HCT116 (cell line): Measurements from ENCODE around the gene DOCK1. TPM values are rescaled to one million over a fixed set of nuclear protein-coding genes. Genes with fewer than 3 reads are reported as not detected.

Experiments used
- ATAC-seq: fragments of 200-7000 bp; cut with Tn5 transposase; 2 replicates; pipeline ENCODE4 v1.9.1; 2020; ENCODE audit warnings: mild to moderate bottlenecking, moderate library complexity
- BruUV-seq: library from RNA; stranded (reverse); fragments of 400-500 nt; replicated peaks from 2 replicates; lab custom pipeline; 2021; lab: Mats Ljungman, UMichigan
- CTCF ChIA-PET: fragments of 300-600 bp; sonication (Branson Sonifier 250); formaldehyde crosslinking; loops from one replicate; lab custom pipeline; 2021; ENCODE audit warnings: antibody characterized with exemption; lab: Charles Lee
- POLR2A ChIA-PET: fragments of 300-600, 350-600 bp; sonication (Branson Sonifier 250); formaldehyde crosslinking; loops from one replicate; lab custom pipeline; 2021; ENCODE audit warnings: antibody characterized with exemption; lab: Charles Lee
- RAD21 ChIA-PET, 2 experiments: fragments of 300-600 bp; sonication (Branson Sonifier 250); formaldehyde crosslinking; loops; one replicate each; lab custom pipeline; 2023; ENCODE audit warnings: low total read pairs in 2 of 2; ENCODE audit not compliant: uncharacterized antibody in 2 of 2, unreplicated experiment in 2 of 2, low non-redundant PET in 1 of 2; lab: Charles Lee
- DNase-seq: peaks from one replicate; pipeline ENCODE4 v3.0.0-alpha.2; 2010; ENCODE audit warnings: low read depth, low spot score
- H2AFZ ChIP-seq: fragments of 200-600 bp; shearing (Covaris generic), sonication (generic); 2 replicates; pipeline ENCODE4 v1.6.1; 2017; ENCODE audit warnings: low read depth, mixed run types, mixed read lengths, antibody characterized with exemption, low read length; ENCODE audit not compliant: poor library complexity, severe bottlenecking
- H3K27ac ChIP-seq: 2 replicates; pipeline ENCODE4 v1.5.1; 2012; ENCODE audit warnings: low read depth, low read length
- H3K27me3 ChIP-seq: fragments of 200-600 bp; sonication (generic); 2 replicates; pipeline ENCODE4 v1.6.1; 2016; ENCODE audit warnings: mixed run types, low read length, mixed read lengths; ENCODE audit not compliant: insufficient read depth
- H3K36me3 ChIP-seq, 2 experiments: fragments of 200-500 bp in 1 of 2; fragments of 200-600 bp in 1 of 2; sonication (Bioruptor generic) in 1 of 2; sonication (generic) in 1 of 2; 2 replicates each; pipeline versions ENCODE4 v1.5.1 to v1.6.1; 2014 to 2016; ENCODE audit warnings: low read length in 2 of 2, inconsistent platforms in 1 of 2, mixed read lengths in 1 of 2, mixed run types in 1 of 2; ENCODE audit not compliant: insufficient read depth in 2 of 2, control insufficient read depth in 1 of 2
- H3K4me1 ChIP-seq, 2 experiments: fragments of 200-600 bp in 1 of 2; sonication (generic) in 1 of 2; 2 replicates each; pipeline versions ENCODE4 v1.5.1 to v1.6.1; 2012 to 2017; ENCODE audit warnings: low read length in 2 of 2, inconsistent platforms in 1 of 2, mild to moderate bottlenecking in 1 of 2, mixed read lengths in 1 of 2, mixed run types in 1 of 2, moderate library complexity in 1 of 2; ENCODE audit not compliant: insufficient read depth in 2 of 2, control insufficient read depth in 1 of 2
- H3K4me2 ChIP-seq: fragments of 200-600 bp; sonication (generic); 2 replicates; pipeline ENCODE4 v1.6.1; 2017; ENCODE audit warnings: mixed run types, low read length, mixed read lengths
- H3K4me3 ChIP-seq, 2 experiments: fragments of 200-600 bp in 1 of 2; sonication (generic) in 1 of 2; replicated peaks in 1 of 2; 2 replicates each; pipeline ENCODE4 v1.5.1; 2011 to 2016; ENCODE audit warnings: low read length in 2 of 2, control low read depth in 1 of 2, low read depth in 1 of 2, mild to moderate bottlenecking in 1 of 2, mixed read lengths in 1 of 2, mixed run types in 1 of 2
- H3K79me2 ChIP-seq: fragments of 200-600 bp; sonication (generic); 2 replicates; pipeline ENCODE4 v1.6.1; 2017; ENCODE audit warnings: mild to moderate bottlenecking, mixed run types, low read length, moderate library complexity, mixed read lengths; ENCODE audit not compliant: insufficient read depth
- H3K9ac ChIP-seq: fragments of 200-600 bp; sonication (generic); 2 replicates; pipeline ENCODE4 v1.6.1; 2016; ENCODE audit warnings: low read length, mixed read lengths
- H3K9me2 ChIP-seq: fragments of 200-600 bp; sonication (generic), shearing (Covaris generic); 2 replicates; pipeline ENCODE4 v1.6.1; 2017; ENCODE audit warnings: mixed run types, mild to moderate bottlenecking, moderate library complexity; ENCODE audit not compliant: insufficient read depth
- H3K9me3 ChIP-seq, 2 experiments: fragments of 200-500 bp in 1 of 2; fragments of 200-600 bp in 1 of 2; sonication (Bioruptor generic) in 1 of 2; sonication (generic) in 1 of 2; 2 replicates each; pipeline ENCODE4 v1.6.1; 2014 to 2017; ENCODE audit warnings: low read length in 2 of 2, mixed read lengths in 2 of 2, inconsistent platforms in 1 of 2, low read depth in 1 of 2, mild to moderate bottlenecking in 1 of 2, mixed run types in 1 of 2, moderate library complexity in 1 of 2; ENCODE audit not compliant: control insufficient read depth in 1 of 2, insufficient read depth in 1 of 2
- H4K20me1 ChIP-seq: fragments of 200-600 bp; sonication (generic), shearing (Covaris generic); 2 replicates; pipeline ENCODE4 v1.6.1; 2017; ENCODE audit warnings: mixed run types, mild to moderate bottlenecking, moderate library complexity; ENCODE audit not compliant: insufficient read depth
- EZH2 ChIP-seq: fragments of 200-600 bp; sonication (generic); IDR thresholded peaks from 2 replicates; pipeline ENCODE4 v1.6.1; 2017; ENCODE audit warnings: antibody characterized with exemption, mixed run types
- EZH2phosphoT487 ChIP-seq: fragments of 200-600 bp; IDR thresholded peaks from 2 replicates; pipeline ENCODE4 v1.6.1; 2018; ENCODE audit warnings: antibody characterized with exemption, borderline replicate concordance
- FOSL1 ChIP-seq: IDR thresholded peaks from 2 replicates; pipeline ENCODE4 v1.6.1; 2012; ENCODE audit warnings: low read depth
- JUND ChIP-seq: IDR thresholded peaks from 2 replicates; pipeline ENCODE4 v1.6.1; 2012
- POLR2AphosphoS5 ChIP-seq: IDR thresholded peaks from 2 replicates; pipeline ENCODE4 v1.6.1; 2011; ENCODE audit warnings: mild to moderate bottlenecking, low read depth, low read length, moderate library complexity
- SIN3A ChIP-seq: IDR thresholded peaks from 2 replicates; pipeline ENCODE4 v1.6.1; 2012; ENCODE audit warnings: low read depth
- SRF ChIP-seq: IDR thresholded peaks from 2 replicates; pipeline ENCODE4 v1.6.1; 2012; ENCODE audit warnings: low read depth
- TCF7L2 ChIP-seq: IDR thresholded peaks from 2 replicates; pipeline ENCODE4 v1.7.0; 2011; ENCODE audit warnings: borderline replicate concordance, inconsistent platforms; ENCODE audit not compliant: insufficient read depth, insufficient read length; ENCODE audit errors: extremely low read depth
- YY1 ChIP-seq: IDR thresholded peaks from 2 replicates; pipeline ENCODE4 v1.6.1; 2011; ENCODE audit warnings: low read length, low read depth, moderate library complexity, mild to moderate bottlenecking; ENCODE audit not compliant: insufficient replicate concordance; ENCODE audit errors: extremely low read depth
- ZFX ChIP-seq: fragments of 450-650 bp; IDR thresholded peaks from 2 replicates; pipeline ENCODE4 v1.6.1; 2017
- intact Hi-C: fragments of 100-400 bp; cut with micrococcal nuclease; formaldehyde crosslinking; loops from 2 replicates; pipeline ENCODE4 v1.10.0; 2022
- total RNA-seq: library from RNA; stranded (reverse); gene quantifications from one replicate; pipeline ENCODE4 v1.2.1, GENCODE V29; 2021; ENCODE audit not compliant: unreplicated experiment
- TF ChIP-seq, protein P1 (sequence below): IDR thresholded peaks from 2 replicates; pipeline ENCODE4 v1.6.1; 2012
- TF ChIP-seq, protein P2 (sequence below): IDR thresholded peaks from 2 replicates; pipeline ENCODE4 v1.6.1; 2012
- TF ChIP-seq, protein P3 (sequence below): IDR thresholded peaks from 2 replicates; pipeline ENCODE4 v1.6.1; 2012; ENCODE audit warnings: low read depth
- TF ChIP-seq, protein P4 (sequence below), 3 experiments: fragments of 200-600 bp in 1 of 3; sonication (generic) in 1 of 3; IDR thresholded peaks in 2 of 3; conservative IDR thresholded peaks in 1 of 3; 2 replicates each; pipeline ENCODE4 v1.5.1; 2012 to 2017; ENCODE audit warnings: low read depth in 2 of 3, low read length in 2 of 3, antibody characterized with exemption in 1 of 3, borderline replicate concordance in 1 of 3, control low read depth in 1 of 3, mild to moderate bottlenecking in 1 of 3, mixed read lengths in 1 of 3, mixed run types in 1 of 3, moderate library complexity in 1 of 3; ENCODE audit not compliant: insufficient read depth in 1 of 3

DOCK1 gene
- total RNA-seq, 1 experiment from 2014 or later, result 46.5 TPM

DNA sequence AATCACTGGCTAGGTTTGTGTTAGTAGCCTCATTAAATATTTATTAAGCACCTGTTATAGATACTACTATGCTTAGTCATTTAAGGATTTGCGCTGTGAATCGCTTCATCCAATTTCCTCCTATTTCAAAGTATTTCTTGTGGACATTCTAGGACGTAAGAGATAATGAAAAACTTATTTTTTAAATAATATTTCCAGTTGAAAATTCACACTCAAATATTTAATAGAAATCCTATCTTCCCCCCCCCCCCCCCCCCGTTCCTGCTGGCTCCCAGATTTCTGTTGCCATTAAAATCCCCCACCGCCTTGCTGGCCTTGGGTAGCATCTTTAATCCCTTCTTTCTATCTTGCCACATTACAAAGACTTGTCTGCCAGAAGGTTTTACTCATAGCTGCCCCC is 285.2 kb downstream of the DOCK1 start:
- DNase-seq (no peak), ATAC-seq (no peak)
- H3K4me2 ChIP-seq, result no peak overlapping the region
- H3K79me2 ChIP-seq, result no peaks in the 10 kb centered on the region
- no peaks in the 10 kb centered on the region for H3K9me2 ChIP-seq
- H3K9me3 ChIP-seq, result no peaks in the 10 kb centered on the region
- H4K20me1 ChIP-seq, result no peaks in the 10 kb centered on the region
- H3K9ac ChIP-seq, result no peak overlapping the region
- BruUV-seq, result no TSS peak
- CTCF ChIA-PET, result no interaction called here
- POLR2A ChIA-PET, result no interaction called here
- H3K4me1 ChIP-seq, result no peaks in the 10 kb centered on the region
- H3K27ac ChIP-seq, result no peak overlapping the region
- no peaks in the 10 kb centered on the region for H3K27me3 ChIP-seq
- no peak overlapping the region for H3K4me3 ChIP-seq
- RAD21 ChIA-PET, result no interaction called here
- no peak overlapping the region for H2AFZ ChIP-seq
- TF ChIP-seq, protein P1, sequence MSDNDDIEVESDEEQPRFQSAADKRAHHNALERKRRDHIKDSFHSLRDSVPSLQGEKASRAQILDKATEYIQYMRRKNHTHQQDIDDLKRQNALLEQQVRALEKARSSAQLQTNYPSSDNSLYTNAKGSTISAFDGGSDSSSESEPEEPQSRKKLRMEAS, result no peak
- no peak for TF ChIP-seq FOSL1
- no peak for TF ChIP-seq SIN3A
- TF ChIP-seq, protein P2, sequence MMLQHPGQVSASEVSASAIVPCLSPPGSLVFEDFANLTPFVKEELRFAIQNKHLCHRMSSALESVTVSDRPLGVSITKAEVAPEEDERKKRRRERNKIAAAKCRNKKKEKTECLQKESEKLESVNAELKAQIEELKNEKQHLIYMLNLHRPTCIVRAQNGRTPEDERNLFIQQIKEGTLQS, result no peak
- no peak for TF ChIP-seq JUND
- no peak for TF ChIP-seq ZFX
- no peak for TF ChIP-seq YY1
- TF ChIP-seq, protein P3, sequence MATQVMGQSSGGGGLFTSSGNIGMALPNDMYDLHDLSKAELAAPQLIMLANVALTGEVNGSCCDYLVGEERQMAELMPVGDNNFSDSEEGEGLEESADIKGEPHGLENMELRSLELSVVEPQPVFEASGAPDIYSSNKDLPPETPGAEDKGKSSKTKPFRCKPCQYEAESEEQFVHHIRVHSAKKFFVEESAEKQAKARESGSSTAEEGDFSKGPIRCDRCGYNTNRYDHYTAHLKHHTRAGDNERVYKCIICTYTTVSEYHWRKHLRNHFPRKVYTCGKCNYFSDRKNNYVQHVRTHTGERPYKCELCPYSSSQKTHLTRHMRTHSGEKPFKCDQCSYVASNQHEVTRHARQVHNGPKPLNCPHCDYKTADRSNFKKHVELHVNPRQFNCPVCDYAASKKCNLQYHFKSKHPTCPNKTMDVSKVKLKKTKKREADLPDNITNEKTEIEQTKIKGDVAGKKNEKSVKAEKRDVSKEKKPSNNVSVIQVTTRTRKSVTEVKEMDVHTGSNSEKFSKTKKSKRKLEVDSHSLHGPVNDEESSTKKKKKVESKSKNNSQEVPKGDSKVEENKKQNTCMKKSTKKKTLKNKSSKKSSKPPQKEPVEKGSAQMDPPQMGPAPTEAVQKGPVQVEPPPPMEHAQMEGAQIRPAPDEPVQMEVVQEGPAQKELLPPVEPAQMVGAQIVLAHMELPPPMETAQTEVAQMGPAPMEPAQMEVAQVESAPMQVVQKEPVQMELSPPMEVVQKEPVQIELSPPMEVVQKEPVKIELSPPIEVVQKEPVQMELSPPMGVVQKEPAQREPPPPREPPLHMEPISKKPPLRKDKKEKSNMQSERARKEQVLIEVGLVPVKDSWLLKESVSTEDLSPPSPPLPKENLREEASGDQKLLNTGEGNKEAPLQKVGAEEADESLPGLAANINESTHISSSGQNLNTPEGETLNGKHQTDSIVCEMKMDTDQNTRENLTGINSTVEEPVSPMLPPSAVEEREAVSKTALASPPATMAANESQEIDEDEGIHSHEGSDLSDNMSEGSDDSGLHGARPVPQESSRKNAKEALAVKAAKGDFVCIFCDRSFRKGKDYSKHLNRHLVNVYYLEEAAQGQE, result no peak
- TF ChIP-seq EZH2, result no peak
- TF ChIP-seq SRF, result no peak
- TF ChIP-seq TCF7L2, result no peak
- TF ChIP-seq, protein P4, sequence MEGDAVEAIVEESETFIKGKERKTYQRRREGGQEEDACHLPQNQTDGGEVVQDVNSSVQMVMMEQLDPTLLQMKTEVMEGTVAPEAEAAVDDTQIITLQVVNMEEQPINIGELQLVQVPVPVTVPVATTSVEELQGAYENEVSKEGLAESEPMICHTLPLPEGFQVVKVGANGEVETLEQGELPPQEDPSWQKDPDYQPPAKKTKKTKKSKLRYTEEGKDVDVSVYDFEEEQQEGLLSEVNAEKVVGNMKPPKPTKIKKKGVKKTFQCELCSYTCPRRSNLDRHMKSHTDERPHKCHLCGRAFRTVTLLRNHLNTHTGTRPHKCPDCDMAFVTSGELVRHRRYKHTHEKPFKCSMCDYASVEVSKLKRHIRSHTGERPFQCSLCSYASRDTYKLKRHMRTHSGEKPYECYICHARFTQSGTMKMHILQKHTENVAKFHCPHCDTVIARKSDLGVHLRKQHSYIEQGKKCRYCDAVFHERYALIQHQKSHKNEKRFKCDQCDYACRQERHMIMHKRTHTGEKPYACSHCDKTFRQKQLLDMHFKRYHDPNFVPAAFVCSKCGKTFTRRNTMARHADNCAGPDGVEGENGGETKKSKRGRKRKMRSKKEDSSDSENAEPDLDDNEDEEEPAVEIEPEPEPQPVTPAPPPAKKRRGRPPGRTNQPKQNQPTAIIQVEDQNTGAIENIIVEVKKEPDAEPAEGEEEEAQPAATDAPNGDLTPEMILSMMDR (IDR thresholded peaks at IDR 0.05 in 2 of 3, conservative IDR thresholded peaks at IDR 0.05 in 1 of 3; ENCODE audit: borderline replicate concordance in 1 of 3, insufficient read depth in 1 of 3, low read depth in 2 of 3, low read length in 2 of 3), result no peak
- TF ChIP-seq EZH2phosphoT487, result no peak
- no peak for TF ChIP-seq POLR2AphosphoS5
- intact Hi-C loops, result no loop called here
- H3K36me3 ChIP-seq, result no peaks in the 10 kb centered on the region
